A673 (cell line): ENCODE results near the gene ALB. TPM values are rescaled to one million over a fixed set of nuclear protein-coding genes. Genes with fewer than 3 reads are reported as not detected.

ENCODE experiments used
- BruUV-seq: library from RNA; stranded (reverse); fragments of 400-500 nt; replicated peaks from 2 replicates; lab custom pipeline; 2021; lab: Mats Ljungman, UMichigan
- CTCF ChIA-PET: fragments of 300-600 bp; sonication (Branson Sonifier 250); formaldehyde crosslinking; loops from one replicate; lab custom pipeline; 2022; ENCODE audit warnings: antibody characterized with exemption; lab: Charles Lee
- POLR2A ChIA-PET: fragments of 300-600 bp; sonication (Branson Sonifier 250); formaldehyde crosslinking; loops from one replicate; lab custom pipeline; 2022; ENCODE audit warnings: antibody characterized with exemption; ENCODE audit not compliant: low non-redundant PET; lab: Charles Lee
- DNase-seq: peaks from one replicate; pipeline ENCODE4 v3.0.0-alpha.2; 2015; ENCODE audit warnings: low spot score
- H3K27ac ChIP-seq: fragments of 200-600 bp; sonication (generic); 2 replicates; pipeline ENCODE4 v1.5.1; 2016; ENCODE audit warnings: mixed run types, low read depth, mild to moderate bottlenecking, mixed read lengths, antibody characterized with exemption, low read length; ENCODE audit not compliant: poor library complexity, severe bottlenecking
- H3K27me3 ChIP-seq: fragments of 200-600 bp; sonication (generic); replicated peaks from 2 replicates; pipeline ENCODE4 v1.6.1; 2017; ENCODE audit warnings: mixed run types, low read depth, mild to moderate bottlenecking, mixed read lengths, antibody characterized with exemption, low read length; ENCODE audit not compliant: insufficient read depth, poor library complexity
- H3K36me3 ChIP-seq: fragments of 200-600 bp; sonication (generic); 2 replicates; pipeline ENCODE4 v1.6.1; 2016; ENCODE audit warnings: mixed run types, mild to moderate bottlenecking, mixed read lengths, antibody characterized with exemption, low read length; ENCODE audit not compliant: insufficient read depth, poor library complexity, severe bottlenecking
- H3K4me1 ChIP-seq: fragments of 200-600 bp; sonication (generic); 2 replicates; pipeline ENCODE4 v1.6.1; 2017; ENCODE audit warnings: mixed run types, mild to moderate bottlenecking, mixed read lengths, antibody characterized with exemption, low read length; ENCODE audit not compliant: insufficient read depth, poor library complexity, severe bottlenecking
- H3K4me3 ChIP-seq: fragments of 200-600 bp; sonication (generic); 2 replicates; pipeline ENCODE4 v1.5.1; 2016; ENCODE audit warnings: low read depth, mixed run types, mild to moderate bottlenecking, mixed read lengths, low read length; ENCODE audit not compliant: poor library complexity, severe bottlenecking
- H3K9me3 ChIP-seq: fragments of 200-600 bp; sonication (generic); 2 replicates; pipeline ENCODE4 v1.6.1; 2016; ENCODE audit warnings: mixed run types, low read depth, mild to moderate bottlenecking, mixed read lengths, antibody characterized with exemption, low read length; ENCODE audit not compliant: poor library complexity, severe bottlenecking
- CTCF ChIP-seq: fragments of 300-800, 200-600 bp; sonication (generic); conservative IDR thresholded peaks from 2 replicates; pipeline ENCODE4 v1.5.1; 2017; ENCODE audit warnings: low read depth, mild to moderate bottlenecking, antibody characterized with exemption, low read length, moderate library complexity, mixed read lengths
- EZH2 ChIP-seq: fragments of 200-600 bp; sonication (generic); IDR thresholded peaks from 2 replicates; pipeline ENCODE4 v1.6.1; 2017; ENCODE audit warnings: borderline replicate concordance, low read depth, mild to moderate bottlenecking, mixed read lengths, antibody characterized with exemption, low read length; ENCODE audit not compliant: poor library complexity, severe bottlenecking
- intact Hi-C: fragments of 100-400 bp; cut with micrococcal nuclease; formaldehyde crosslinking; loops from one replicate; pipeline ENCODE4 v1.10.0; 2022; ENCODE audit not compliant: unreplicated experiment
- total RNA-seq: library from RNA; stranded (reverse); gene quantifications from 2 replicates; pipeline ENCODE4 v1.2.3, GENCODE V29; 2021

ALB gene
- total RNA-seq, 1 experiment from 2014 or later, result not detected

GRCh38 chr4:73379946-73380345 is 24.1 kb upstream of the ALB start:
- Histone ChIP-seq H3K9me3 (no peaks in the 10 kb centered on the region), H3K27me3 (no peaks in the 10 kb centered on the region), H3K4me1 (no peaks in the 10 kb centered on the region), H3K36me3 (no peaks in the 10 kb centered on the region), H3K4me3 (no peak overlapping the region), H3K27ac (no peak overlapping the region)
- BruUV-seq, result no TSS peak
- intact Hi-C loops, result no loop called here
- CTCF ChIA-PET, result no interaction called here
- POLR2A ChIA-PET, result no interaction called here
- TF ChIP-seq EZH2, result no peak
- no peak for TF ChIP-seq CTCF
- DNase-seq, result no peak

GRCh38 chr4:73381214-73381613 is 22.9 kb upstream of the ALB start:
- ChIA-PET CTCF (no interaction called here), POLR2A (no interaction called here)
- H3K9me3 ChIP-seq, result no peaks in the 10 kb centered on the region
- intact Hi-C loops, result no loop called here
- H3K36me3 ChIP-seq, result no peaks in the 10 kb centered on the region
- DNase-seq, result no peak
- no peak overlapping the region for H3K27ac ChIP-seq
- TF ChIP-seq EZH2 (no peak), CTCF (no peak)
- H3K27me3 ChIP-seq, result no peaks in the 10 kb centered on the region
- no peaks in the 10 kb centered on the region for H3K4me1 ChIP-seq
- H3K4me3 ChIP-seq, result no peak overlapping the region
- no TSS peak for BruUV-seq

GRCh38 chr4:73383452-73383851 is 20.6 kb upstream of the ALB start:
- H3K4me1 ChIP-seq, result no peaks in the 10 kb centered on the region
- H3K27ac ChIP-seq, result no peak overlapping the region
- no peaks in the 10 kb centered on the region for H3K36me3 ChIP-seq
- ChIA-PET POLR2A (no interaction called here), CTCF (no interaction called here)
- no peaks in the 10 kb centered on the region for H3K27me3 ChIP-seq
- no peaks in the 10 kb centered on the region for H3K9me3 ChIP-seq
- no peak overlapping the region for H3K4me3 ChIP-seq
- intact Hi-C loops, result no loop called here
- DNase-seq, result no peak
- TF ChIP-seq CTCF (no peak), EZH2 (no peak)
- BruUV-seq, result no TSS peak
